ENCODE results near the gene IGF1. TPM values are rescaled to one million over a fixed set of nuclear protein-coding genes. Genes with fewer than 3 reads are reported as not detected.

The IGF1 gene
- total RNA-seq, 1 experiment from 2014 or later, result not detected

GRCh38 chr12:102481705-102482425 lies 1.5 kb upstream of the IGF1 start:
- no peak for DNase-seq

GRCh38 chr12:102479939-102480338 lies 424 bp downstream of the IGF1 start:
- Histone ChIP-seq H3K27me3 (ENCODE audit: control insufficient read depth, insufficient read depth, low read length) (no peaks in the 10 kb centered on the region), H3K4me3 (ENCODE audit: insufficient read depth, low read depth, low read length) (no peak overlapping the region), H3K36me3 (replicated peaks; ENCODE audit: control insufficient read depth, insufficient read depth, low read length) (no peaks in the 10 kb centered on the region)
- no peak for DNase-seq

More at GRCh38 chr12:102481705-102482425, 1.5 kb upstream of the IGF1 start:
- Histone ChIP-seq H3K36me3 (replicated peaks; ENCODE audit: control insufficient read depth, insufficient read depth, low read length) (no peaks in the 10 kb centered on the region), H3K4me3 (ENCODE audit: insufficient read depth, low read depth, low read length) (no peak overlapping the region), H3K27me3 (ENCODE audit: control insufficient read depth, insufficient read depth, low read length) (no peaks in the 10 kb centered on the region)

GRCh38 chr12:102479099-102479885 lies 1.1 kb downstream of the IGF1 start:
- no peaks in the 10 kb centered on the region for H3K27me3 ChIP-seq (ENCODE audit: control insufficient read depth, insufficient read depth, low read length)
- H3K4me3 ChIP-seq (ENCODE audit: insufficient read depth, low read depth, low read length), result no peak overlapping the region
- H3K36me3 ChIP-seq (replicated peaks; ENCODE audit: control insufficient read depth, insufficient read depth, low read length), result no peaks in the 10 kb centered on the region
- DNase-seq, result no peak

GRCh38 chr12:102478405-102479098 lies 1.8 kb downstream of the IGF1 start:
- no peak overlapping the region for H3K4me3 ChIP-seq (ENCODE audit: insufficient read depth, low read depth, low read length)
- no peaks in the 10 kb centered on the region for H3K27me3 ChIP-seq (ENCODE audit: control insufficient read depth, insufficient read depth, low read length)
- H3K36me3 ChIP-seq (replicated peaks; ENCODE audit: control insufficient read depth, insufficient read depth, low read length), result no peaks in the 10 kb centered on the region
- peak; percentile 30 for DNase-seq

- H3K27me3 ChIP-seq (ENCODE audit: control insufficient read depth, insufficient read depth, low read length), result no peaks in the 10 kb centered on the region
- no peaks in the 10 kb centered on the region for H3K36me3 ChIP-seq (replicated peaks; ENCODE audit: control insufficient read depth, insufficient read depth, low read length)
- H3K4me3 ChIP-seq (ENCODE audit: insufficient read depth, low read depth, low read length), result no peak overlapping the region
- DNase-seq, result no peak
Observed at GRCh38 chr12:102475355-102475754, 5.0 kb downstream of the IGF1 start.

GRCh38 chr12:102474438-102475064 lies 5.8 kb downstream of the IGF1 start:
- Histone ChIP-seq H3K27me3 (ENCODE audit: control insufficient read depth, insufficient read depth, low read length) (no peaks in the 10 kb centered on the region), H3K4me3 (ENCODE audit: insufficient read depth, low read depth, low read length) (no peak overlapping the region), H3K36me3 (replicated peaks; ENCODE audit: control insufficient read depth, insufficient read depth, low read length) (no peaks in the 10 kb centered on the region)
- no peak for DNase-seq

- Histone ChIP-seq H3K27me3 (ENCODE audit: control insufficient read depth, insufficient read depth, low read length) (no peaks in the 10 kb centered on the region), H3K4me3 (ENCODE audit: insufficient read depth, low read depth, low read length) (no peak overlapping the region), H3K36me3 (replicated peaks; ENCODE audit: control insufficient read depth, insufficient read depth, low read length) (no peaks in the 10 kb centered on the region)
- DNase-seq, result no peak
Observed at GRCh38 chr12:102472496-102472895, 7.9 kb downstream of the IGF1 start.

GRCh38 chr12:102471556-102471955 lies 8.8 kb downstream of the IGF1 start:
- Histone ChIP-seq H3K4me3 (ENCODE audit: insufficient read depth, low read depth, low read length) (no peak overlapping the region), H3K27me3 (ENCODE audit: control insufficient read depth, insufficient read depth, low read length) (no peaks in the 10 kb centered on the region), H3K36me3 (replicated peaks; ENCODE audit: control insufficient read depth, insufficient read depth, low read length) (no peaks in the 10 kb centered on the region)
- no peak for DNase-seq

- Histone ChIP-seq H3K36me3 (replicated peaks; ENCODE audit: control insufficient read depth, insufficient read depth, low read length) (no peaks in the 10 kb centered on the region), H3K4me3 (ENCODE audit: insufficient read depth, low read depth, low read length) (no peak overlapping the region), H3K27me3 (ENCODE audit: control insufficient read depth, insufficient read depth, low read length) (no peaks in the 10 kb centered on the region)
- DNase-seq, result no peak
Observed at GRCh38 chr12:102470945-102471344, 9.4 kb downstream of the IGF1 start.

GRCh38 chr12:102468261-102468915 lies 12.0 kb downstream of the IGF1 start:
- no peak for DNase-seq
- no peaks in the 10 kb centered on the region for H3K27me3 ChIP-seq (ENCODE audit: control insufficient read depth, insufficient read depth, low read length)
- H3K36me3 ChIP-seq (replicated peaks; ENCODE audit: control insufficient read depth, insufficient read depth, low read length), result no peaks in the 10 kb centered on the region
- no peak overlapping the region for H3K4me3 ChIP-seq (ENCODE audit: insufficient read depth, low read depth, low read length)

GRCh38 chr12:102465762-102466560 lies 14.4 kb downstream of the IGF1 start:
- Histone ChIP-seq H3K4me3 (ENCODE audit: insufficient read depth, low read depth, low read length) (no peak overlapping the region), H3K36me3 (replicated peaks; ENCODE audit: control insufficient read depth, insufficient read depth, low read length) (no peaks in the 10 kb centered on the region), H3K27me3 (ENCODE audit: control insufficient read depth, insufficient read depth, low read length) (no peaks in the 10 kb centered on the region)
- DNase-seq, result no peak

- no peak overlapping the region for H3K4me3 ChIP-seq (ENCODE audit: insufficient read depth, low read depth, low read length)
- no peaks in the 10 kb centered on the region for H3K27me3 ChIP-seq (ENCODE audit: control insufficient read depth, insufficient read depth, low read length)
- no peaks in the 10 kb centered on the region for H3K36me3 ChIP-seq (replicated peaks; ENCODE audit: control insufficient read depth, insufficient read depth, low read length)
- DNase-seq, result no peak
Observed at GRCh38 chr12:102463659-102464249, 16.6 kb downstream of the IGF1 start.

- H3K4me3 ChIP-seq (ENCODE audit: insufficient read depth, low read depth, low read length), result no peak overlapping the region
- no peaks in the 10 kb centered on the region for H3K36me3 ChIP-seq (replicated peaks; ENCODE audit: control insufficient read depth, insufficient read depth, low read length)
- H3K27me3 ChIP-seq (ENCODE audit: control insufficient read depth, insufficient read depth, low read length), result no peaks in the 10 kb centered on the region
- DNase-seq, result no peak
Observed at GRCh38 chr12:102462795-102463465, 17.4 kb downstream of the IGF1 start.

Data from H7 (cell line).